Pulmonary artery endothelial cell (primary cell): ENCODE results near the gene TSPAN32. TPM values are rescaled to one million over a fixed set of nuclear protein-coding genes. Genes with fewer than 3 reads are reported as not detected.
"Not testable (repeated sequence)": the region's sequence is repeated elsewhere in the genome, so short reads cannot be mapped to it uniquely, and the experiment has no call there.

Experiments
- DNase-seq: peaks from one replicate; pipeline ENCODE4 v3.0.0-alpha.2; 2011; ENCODE audit warnings: low read depth, low spot score
- total RNA-seq: library from RNA; depleted of rRNA; stranded (reverse); fragments of >200 nt; gene quantifications from 2 replicates; pipeline ENCODE4 v1.2.3, GENCODE V29; 2014

TSPAN32 gene
- total RNA-seq, 1 donor from 2014 or later, result not detected

GRCh38 chr11:2333486-2334205 lies 31.8 kb downstream of the TSPAN32 start:
- DNase-seq, result not testable (repeated sequence)

GRCh38 chr11:2335286-2335685 lies 33.5 kb downstream of the TSPAN32 start:
- not testable (repeated sequence) for DNase-seq

GRCh38 chr11:2338760-2339159 lies 36.9 kb downstream of the TSPAN32 start:
- not testable (repeated sequence) for DNase-seq

- no peak for DNase-seq
These were observed 40.7 kb downstream of the TSPAN32 start for GRCh38 chr11:2342557-2342956.

GRCh38 chr11:2342981-2343380 lies 41.2 kb downstream of the TSPAN32 start:
- no peak for DNase-seq

GRCh38 chr11:2343502-2343901 lies 41.7 kb downstream of the TSPAN32 start:
- DNase-seq, result no peak

GRCh38 chr11:2345050-2345449 lies 43.2 kb downstream of the TSPAN32 start:
- no peak for DNase-seq

- DNase-seq, result no peak
These were observed 44.2 kb downstream of the TSPAN32 start for GRCh38 chr11:2346014-2346413.

GRCh38 chr11:2346586-2347307 lies 44.9 kb downstream of the TSPAN32 start:
- no peak for DNase-seq

- DNase-seq, result no peak
These were observed 45.6 kb downstream of the TSPAN32 start for GRCh38 chr11:2347308-2347830.

- DNase-seq, result no peak
These were observed 47.2 kb downstream of the TSPAN32 start for GRCh38 chr11:2348986-2349385.

GRCh38 chr11:2351701-2352100 lies 49.9 kb downstream of the TSPAN32 start:
- DNase-seq, result no peak

GRCh38 chr11:2352420-2352819 lies 50.6 kb downstream of the TSPAN32 start:
- DNase-seq, result no peak

GRCh38 chr11:2355000-2355644 lies 53.3 kb downstream of the TSPAN32 start:
- DNase-seq, result no peak

- no peak for DNase-seq
These were observed 55.4 kb downstream of the TSPAN32 start for GRCh38 chr11:2357246-2357645.

- DNase-seq, result not testable (repeated sequence)
These were observed 55.8 kb downstream of the TSPAN32 start for GRCh38 chr11:2357651-2358050.

GRCh38 chr11:2358754-2359442 lies 57.1 kb downstream of the TSPAN32 start:
- no peak for DNase-seq

- no peak for DNase-seq
These were observed 57.7 kb downstream of the TSPAN32 start for GRCh38 chr11:2359557-2359956.

- no peak for DNase-seq
These were observed 58.3 kb downstream of the TSPAN32 start for GRCh38 chr11:2360081-2360642.

- no peak for DNase-seq
These were observed 59.8 kb downstream of the TSPAN32 start for GRCh38 chr11:2361565-2361964.

GRCh38 chr11:2362414-2362813 lies 60.6 kb downstream of the TSPAN32 start:
- DNase-seq, result no peak
